Bone marrow (tissue), 2 donors: ENCODE measurements around the gene SEZ6.
A peak's percentile ranks its signal among the peaks of the same experiment; 100 is the strongest.

Source experiments
- DNase-seq, 2 donors: peaks; one replicate each; lab custom pipeline; 2025; lab: John Stamatoyannopoulos, UW

Gene SEZ6

DNA sequence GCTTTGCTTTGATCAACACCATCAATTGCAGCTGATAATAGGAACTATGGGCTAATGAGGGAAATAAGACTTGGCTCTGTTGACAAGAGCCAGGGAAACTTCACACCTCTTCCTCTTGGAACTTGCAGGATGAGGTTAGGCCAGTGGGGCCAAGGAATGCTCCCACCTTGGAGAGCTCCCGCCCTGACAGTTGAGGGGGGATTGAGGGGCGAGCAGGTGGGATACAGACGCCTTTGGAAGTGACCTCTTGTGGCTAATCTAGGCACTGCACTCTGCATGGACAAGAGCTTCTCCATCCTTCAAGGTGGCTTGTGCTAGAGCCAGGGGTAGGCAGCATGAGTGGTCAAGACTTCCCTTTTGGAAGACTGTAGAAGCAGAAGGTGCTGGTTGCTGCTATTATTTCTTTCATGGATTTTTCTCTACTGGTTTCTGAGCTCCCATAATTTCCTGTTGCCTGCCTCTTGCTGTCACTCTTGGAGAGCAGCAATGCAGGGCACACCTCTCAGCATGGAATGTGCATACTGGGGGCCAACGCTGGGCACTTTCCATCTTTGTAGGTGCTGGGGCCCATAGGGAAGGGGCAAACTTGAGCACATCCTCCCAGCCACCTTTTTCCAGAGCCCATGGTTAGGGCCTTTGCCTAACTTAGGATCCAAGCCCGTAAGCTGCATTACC lies 52.3 kb downstream of the SEZ6 start:
- no peak for DNase-seq

DNA sequence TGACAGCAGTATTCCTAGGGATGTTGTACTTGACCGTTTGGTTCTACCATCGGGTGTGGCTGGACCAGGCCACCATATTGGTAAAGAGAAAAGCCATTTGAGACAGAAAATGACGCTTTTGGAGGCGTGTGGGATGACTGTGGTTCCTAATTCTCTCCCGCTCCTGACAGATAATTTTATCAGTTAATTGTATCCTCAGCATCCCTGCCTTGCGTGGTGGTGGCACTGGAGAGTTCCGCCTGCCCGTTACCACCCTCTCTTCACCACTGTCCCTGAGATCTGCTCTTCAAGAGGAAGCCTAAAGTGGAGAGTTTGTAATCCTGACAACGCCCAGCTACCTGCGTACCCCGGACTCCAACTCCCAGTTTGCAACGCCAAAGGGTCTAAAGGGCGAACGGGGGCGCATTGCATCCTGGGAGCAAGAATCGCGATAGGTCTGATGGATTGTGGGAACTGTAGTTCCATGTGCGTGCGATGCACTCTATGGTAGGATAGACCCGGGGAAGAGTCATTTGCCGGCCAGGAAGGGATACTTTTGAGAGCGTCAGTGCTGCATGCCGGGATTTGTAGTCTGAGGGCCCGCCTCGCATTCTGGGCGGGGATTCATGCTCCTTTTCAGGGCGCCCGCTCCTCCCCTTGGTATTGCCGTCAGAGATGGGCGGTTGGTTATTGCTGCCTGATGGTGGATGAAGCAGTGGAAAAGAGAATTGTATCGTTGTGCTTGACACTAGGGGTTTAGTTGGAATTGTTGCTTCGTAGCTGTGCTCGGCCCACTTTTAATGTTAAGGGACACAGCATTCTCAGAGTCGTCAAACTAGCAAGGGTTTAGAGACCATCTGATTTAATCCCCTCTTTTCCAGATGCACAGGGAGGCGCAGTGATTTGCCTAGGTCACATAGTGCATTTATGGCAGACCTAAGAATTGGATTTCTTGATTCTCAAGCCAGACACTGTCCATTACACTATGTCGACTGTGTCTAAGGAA lies 53.5 kb downstream of the SEZ6 start:
- peak; percentile 97 to 99 for DNase-seq

GRCh38 chr17:28951428-28951990 lies 54.3 kb downstream of the SEZ6 start, which contains the start of gene PHF12:
Gene PHF12, minus strand, starts transcription at chr17:28951518. Its CDS starts 558 bp downstream, at chr17:28950960.
- DNase-seq, result peak; percentile 95 to 100

DNA sequence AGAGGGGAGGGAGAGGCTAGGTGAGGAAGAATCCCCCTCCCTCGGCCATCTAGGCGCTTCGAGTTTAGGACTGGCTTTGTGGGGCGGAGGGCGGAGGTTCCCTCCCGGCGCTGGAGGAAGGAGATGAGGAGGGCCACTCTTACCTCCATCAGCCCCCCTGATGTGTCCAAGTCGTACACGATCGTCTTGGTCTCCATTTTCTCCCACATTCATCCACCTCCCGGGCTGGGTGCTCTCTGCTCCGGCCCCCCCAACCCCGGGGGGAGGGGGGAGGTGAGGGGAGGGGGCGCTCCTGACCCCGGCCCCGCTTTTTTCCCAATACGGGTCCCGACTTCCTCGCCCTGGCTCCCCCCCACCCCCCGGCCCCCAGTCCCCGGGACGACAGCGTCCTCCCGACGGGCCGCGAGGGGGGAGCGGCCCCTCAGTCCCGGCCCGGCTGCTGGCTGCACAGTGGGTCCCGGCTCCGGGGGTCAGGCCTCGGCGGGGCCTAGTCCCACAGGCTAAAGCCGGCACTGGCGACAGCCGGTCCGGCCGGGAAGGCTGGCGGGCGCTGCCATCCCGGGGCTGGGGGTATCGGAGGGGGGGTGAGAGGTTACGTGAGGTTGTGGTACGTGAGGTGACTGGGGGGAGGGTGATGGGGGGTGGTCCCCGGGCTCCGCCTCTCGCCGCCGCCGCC lies 54.9 kb downstream of the SEZ6 start:
- DNase-seq, result peak in 1 of 2 donors; percentile 49

DNA sequence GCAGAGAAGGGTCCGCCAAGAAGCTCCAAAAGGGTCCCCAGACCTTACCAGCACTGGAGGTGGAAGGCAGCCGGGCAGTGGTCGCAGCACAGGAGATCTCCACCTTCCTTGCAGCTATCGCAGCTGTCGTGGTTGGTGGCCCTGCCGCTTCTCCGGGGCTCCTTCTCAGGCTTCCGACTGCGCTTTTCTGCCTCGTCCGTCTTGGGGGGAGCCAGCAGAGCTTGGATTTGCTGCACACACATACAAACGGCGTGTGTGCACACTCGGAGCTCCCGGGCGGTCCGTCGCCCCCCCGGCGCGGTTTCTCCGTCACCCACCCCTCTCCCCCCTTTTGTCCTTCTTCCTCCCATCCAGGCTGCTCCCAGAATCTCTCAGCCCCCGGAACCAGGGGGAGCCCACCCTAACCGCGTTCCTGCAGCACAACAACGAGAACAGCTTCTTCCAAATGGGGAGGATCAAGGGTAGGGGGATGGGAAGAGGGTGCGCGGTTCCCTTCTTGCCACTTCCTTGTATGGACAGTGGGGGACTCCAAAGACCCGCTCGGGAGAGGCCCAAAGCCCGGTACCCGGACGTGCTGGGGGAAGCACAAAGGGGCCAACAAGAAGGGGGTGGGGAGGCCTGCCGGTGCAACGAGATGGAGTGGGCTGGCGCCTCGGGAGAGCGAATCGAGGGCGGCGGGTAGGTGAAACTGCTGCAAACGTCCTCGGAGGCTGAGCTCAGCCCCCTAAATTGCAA lies 55.6 kb downstream of the SEZ6 start:
- DNase-seq, result peak in 1 of 2 donors; percentile 49

GRCh38 chr17:28949185-28950016 lies 56.4 kb downstream of the SEZ6 start:
- peak; percentile 38 to 77 for DNase-seq

GRCh38 chr17:28948873-28949184 lies 57.0 kb downstream of the SEZ6 start:
- no peak for DNase-seq

DNA sequence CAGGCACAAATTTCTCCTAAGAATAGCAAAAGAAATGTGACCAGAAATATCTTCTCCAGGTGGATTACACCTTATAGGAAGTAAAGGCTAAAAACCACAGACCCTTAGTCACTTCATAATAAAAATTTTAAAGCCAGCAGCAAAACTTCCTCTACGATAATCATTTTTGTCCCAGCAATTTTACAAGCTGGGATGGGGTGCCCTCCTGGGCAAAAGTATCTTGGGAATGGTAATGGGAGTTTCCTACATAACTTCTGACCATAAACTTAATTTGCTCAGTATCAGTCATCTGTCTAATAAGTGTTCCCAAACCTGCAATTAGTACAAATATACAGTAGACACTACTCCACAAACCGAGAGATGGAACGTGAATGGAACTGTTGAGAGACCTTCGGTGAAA lies 57.5 kb downstream of the SEZ6 start:
- DNase-seq, result no peak

DNA sequence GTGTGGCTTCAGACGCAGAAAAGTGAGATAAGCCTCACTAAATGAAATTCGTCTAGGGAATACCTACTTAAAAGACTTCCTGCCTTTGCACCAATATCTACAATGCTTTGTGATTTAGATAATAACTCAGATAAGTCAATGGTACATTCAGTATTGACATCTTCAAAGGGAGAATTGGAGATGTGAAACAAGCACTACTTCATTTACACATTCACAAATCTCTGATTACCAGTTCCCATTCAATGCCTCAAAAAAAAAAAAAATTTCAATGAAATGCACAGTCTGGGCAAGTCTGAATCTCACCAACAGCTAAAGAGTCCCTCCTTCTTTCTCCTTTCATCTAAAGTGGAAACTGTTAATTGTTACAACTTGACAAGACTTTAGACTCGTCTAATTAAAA lies 58.2 kb downstream of the SEZ6 start:
- DNase-seq, result no peak

DNA sequence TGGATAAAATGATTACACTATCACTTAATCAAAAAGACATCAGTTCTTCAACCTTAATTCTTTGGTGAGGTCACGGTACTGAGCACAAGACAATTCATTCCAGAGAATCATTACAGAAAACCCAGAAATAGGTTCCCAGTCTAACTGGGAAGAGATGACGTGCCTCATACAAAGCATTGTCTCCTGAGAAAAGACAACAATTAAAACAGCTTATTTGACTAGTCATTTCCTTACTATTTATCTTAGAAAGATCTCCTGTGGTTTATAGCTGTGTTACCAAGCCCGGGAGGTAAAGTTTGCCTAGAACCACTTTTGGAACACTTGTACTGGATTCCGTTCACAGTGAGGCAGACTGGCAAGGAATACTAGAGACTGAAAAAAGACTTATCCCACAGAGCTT lies 59.6 kb downstream of the SEZ6 start:
- DNase-seq, result no peak

DNA sequence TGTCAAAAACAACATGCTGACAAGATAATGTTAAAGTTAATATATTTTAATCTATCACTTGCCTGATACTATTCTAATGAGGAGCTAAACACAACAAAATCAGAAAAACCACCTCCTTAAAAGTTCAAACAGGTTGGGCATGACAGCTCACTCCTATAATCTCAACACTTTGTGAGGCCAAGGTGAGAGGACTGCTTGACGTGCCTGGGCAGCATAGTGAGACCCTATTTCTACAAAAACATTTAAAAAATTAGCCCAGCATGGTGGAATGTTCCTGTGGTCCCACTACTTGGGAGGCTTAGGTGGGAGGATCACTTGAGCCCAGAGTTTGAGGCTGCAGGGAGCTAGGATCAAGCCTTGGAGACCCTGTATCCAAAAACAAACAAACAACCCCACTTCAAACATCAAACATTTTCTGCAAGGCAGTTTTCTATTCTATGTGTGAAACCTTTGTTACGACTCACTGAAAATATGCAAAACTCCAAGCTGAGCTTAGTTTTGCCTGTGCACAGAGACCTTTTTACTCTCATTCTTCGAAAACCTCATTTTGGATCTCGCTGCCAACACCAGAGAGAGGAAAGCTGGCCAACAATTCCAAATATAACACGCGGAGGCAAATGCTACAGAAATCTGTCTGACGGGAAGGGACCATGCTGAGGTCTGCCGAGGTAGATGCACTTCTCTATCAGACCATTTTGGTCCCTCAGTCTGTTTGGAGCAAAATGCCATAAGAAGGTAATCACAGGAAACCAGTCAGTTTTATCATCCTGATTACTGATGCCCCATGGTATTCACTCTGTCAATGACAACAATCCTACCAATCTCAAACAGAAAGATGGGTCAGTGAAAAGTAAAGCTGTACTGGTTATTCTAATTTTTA lies 60.7 kb downstream of the SEZ6 start:
- no peak for DNase-seq

GRCh38 chr17:28944343-28944742 lies 61.5 kb downstream of the SEZ6 start:
- no peak for DNase-seq

DNA sequence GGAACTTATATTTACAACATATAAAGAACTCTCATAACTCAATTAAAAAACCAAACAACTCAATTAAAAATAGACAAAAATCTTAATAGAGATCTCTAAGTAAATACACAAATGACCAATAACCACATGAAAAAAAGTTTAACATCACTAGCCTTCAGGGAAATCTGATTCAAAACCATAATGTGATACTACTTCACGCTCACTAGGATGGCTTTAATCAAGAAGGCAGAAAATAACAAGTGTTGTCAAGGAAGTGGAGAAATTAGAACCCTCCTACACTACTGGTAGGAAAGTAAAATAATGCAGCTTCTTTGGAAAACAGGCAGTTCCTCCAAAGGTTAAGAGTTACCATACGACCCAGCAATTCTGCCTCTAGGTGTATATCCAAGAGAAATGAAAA lies 62.9 kb downstream of the SEZ6 start:
- DNase-seq, result no peak

- DNase-seq, result no peak
Measured at GRCh38 chr17:28941251-28941650, 64.6 kb downstream of the SEZ6 start.

DNA sequence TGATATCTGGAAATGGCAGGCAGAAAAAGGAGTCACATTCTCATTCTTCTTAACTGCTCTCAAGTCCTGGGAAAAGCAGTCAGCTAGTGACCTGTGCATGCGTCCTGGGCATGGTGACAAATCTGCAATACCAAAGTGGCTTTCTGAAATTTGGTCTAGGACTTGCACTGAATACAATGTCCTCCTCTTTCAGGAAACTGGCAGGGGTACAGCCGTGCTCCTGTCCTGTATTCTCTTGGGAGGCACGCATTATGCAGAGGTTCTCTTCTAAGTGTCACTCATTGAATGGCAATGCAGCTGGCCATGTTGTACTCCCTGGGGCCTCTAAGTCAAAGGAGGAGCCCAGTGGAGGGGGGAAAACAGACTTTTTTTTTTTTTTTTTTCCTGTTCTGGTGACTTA lies 65.2 kb downstream of the SEZ6 start:
- no peak for DNase-seq

DNA sequence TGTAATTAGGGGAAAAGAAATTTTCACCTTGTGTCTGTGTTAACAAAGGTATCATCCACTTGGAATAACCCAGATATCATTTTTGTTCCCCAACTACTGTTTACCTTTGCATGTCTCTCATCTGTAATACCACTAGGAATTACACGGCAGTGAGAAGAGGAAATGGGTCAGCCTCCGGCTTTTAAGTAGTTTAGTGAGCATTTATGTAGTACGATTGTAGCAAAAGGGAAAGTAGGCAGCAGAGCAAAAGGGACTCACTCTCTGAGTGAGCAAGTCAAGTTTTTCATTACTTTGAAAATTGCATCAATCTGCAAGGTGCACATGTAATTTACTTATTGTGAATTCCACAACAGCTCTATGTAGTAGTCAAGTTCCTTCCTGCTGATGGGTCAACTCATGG lies 65.7 kb downstream of the SEZ6 start:
- DNase-seq, result no peak

- no peak for DNase-seq
Measured at GRCh38 chr17:28938552-28938951, 67.3 kb downstream of the SEZ6 start.

- no peak for DNase-seq
Measured at GRCh38 chr17:28937044-28937729, 68.6 kb downstream of the SEZ6 start.
